Heart left ventricle (tissue), 13 donors: Measurements from ENCODE around the gene ZNF281.

Experiments
- CTCF ChIP-seq, 12 donors: fragments of 200-600 bp; sonication (generic) in 4 of 12; IDR thresholded peaks; one replicate each; pipeline versions ENCODE4 v1.5.0 to v1.8.0; 2018 to 2022; ENCODE audit warnings: antibody characterized with exemption in 12 of 12, mild to moderate bottlenecking in 5 of 12
- POLR2A ChIP-seq, 2 donors: fragments of 450-650 bp; IDR thresholded peaks; one replicate each; pipeline ENCODE4 v1.6.1; 2017; ENCODE audit warnings: antibody characterized with exemption in 2 of 2, mild to moderate bottlenecking in 2 of 2, moderate library complexity in 2 of 2
- donor health status: ischemic (EF 13 %, LVEDD 7.1; RV severe dilation, severe dysfunction).
- donor health status: DM: no; HTN: yes; CAD: no.
- donor health status: DM: no; HTN: no; CAD: no.
- donor health status: ischemic (EF 25% LVEDD 6.9; RV normal size, moderate dysfunction).
- donor health status: ischemic (EF 25% LVEDD 5.7; RV mildly dilated, moderate dysfunction).
- donor health status: ischemic (EF 35%, LVEDD 5.7; RV mildly dilated, moderate dysfunction).
- donor health status: nonischemic (EF 11% LVEDD 7.7; RV severe dilation, severe dysfunction).
- donor health status: DM: yes; HTN: yes; CAD: no.
- donor health status: PGD.
- donor health status: ischemic (EF 29% LVEDD 5.4; RV normal size, mild dysfunction).
- donor health status: nonischemic (EF 23%, LVEDD 6.1; RV moderate dilation, normal function).

- TF ChIP-seq POLR2A (IDR thresholded peaks at IDR 0.05), result no peak
- no peak for TF ChIP-seq CTCF (IDR thresholded peaks at IDR 0.05)
Measured at GRCh38 chr1:200379940-200380588, 29.8 kb downstream of the ZNF281 start.
